HG03135 (cell line): ENCODE measurements around the gene DLGAP1.

ENCODE experiments used
- ATAC-seq: cut with Tn5 transposase; IDR thresholded peaks from one replicate; pipeline ENCODE4 v1.9.1; 2021; ENCODE audit warnings: mild to moderate bottlenecking, moderate library complexity; ENCODE audit not compliant: unreplicated experiment

DLGAP1 gene

DNA sequence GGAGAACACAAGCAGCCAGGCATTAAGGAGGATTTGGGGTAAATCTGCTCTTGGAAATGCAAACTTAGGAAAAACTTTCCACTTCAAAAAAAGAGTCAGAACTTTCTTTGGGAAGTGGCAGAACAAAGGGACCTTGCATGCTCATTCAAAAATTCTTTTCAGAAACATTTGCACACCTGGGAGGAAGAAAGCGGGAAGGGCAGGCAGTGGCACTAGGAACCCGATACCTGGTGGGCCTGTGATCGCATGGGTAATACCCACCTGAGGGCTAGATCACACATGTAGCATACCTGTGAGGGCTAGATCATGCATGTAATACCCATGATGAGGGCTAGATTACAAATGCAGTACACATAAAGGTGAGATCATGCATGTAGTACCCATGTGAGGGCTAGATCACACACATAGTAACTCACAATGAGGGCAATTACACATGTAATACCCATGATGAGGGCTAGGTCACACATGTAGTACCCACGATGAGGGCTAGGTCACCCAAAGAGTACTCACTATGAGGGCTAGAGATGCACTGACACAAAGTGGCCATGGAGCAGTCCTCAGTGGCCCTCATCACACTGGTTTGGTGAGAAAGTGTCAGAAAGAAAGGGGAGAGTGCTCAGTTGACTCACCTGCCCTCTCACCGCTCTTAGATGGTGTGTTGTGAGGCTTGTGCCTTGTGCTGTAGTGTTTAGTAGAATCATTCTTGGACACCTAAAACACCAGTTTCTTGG, 212.5 kb downstream of the DLGAP1 start:
- no peak for ATAC-seq

DNA sequence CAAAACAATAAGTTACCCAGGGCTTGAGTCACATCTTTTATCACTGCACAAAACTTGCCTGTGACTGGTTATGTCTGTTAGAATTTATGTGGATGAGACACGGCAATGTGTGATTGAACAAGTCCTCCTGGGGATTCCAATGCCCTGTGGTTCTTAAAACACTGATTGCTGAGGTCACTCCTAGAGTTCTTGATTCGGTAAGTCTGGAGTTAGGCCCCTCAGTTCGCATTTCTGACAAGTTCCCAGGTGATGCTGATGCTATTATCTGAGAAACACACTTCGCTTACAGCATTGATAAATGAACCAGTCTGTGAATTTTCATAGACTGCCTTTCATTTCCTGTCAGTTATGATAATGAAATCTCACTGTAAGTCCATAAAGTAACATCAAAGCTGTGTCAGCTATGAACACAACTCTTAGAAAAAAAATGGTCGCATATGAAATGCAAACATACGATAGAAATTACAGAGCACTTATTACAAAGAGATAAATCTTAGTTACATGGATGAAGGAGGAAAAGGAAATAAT, 214.0 kb downstream of the DLGAP1 start:
- no peak for ATAC-seq

- no peak for ATAC-seq
These were observed 216.1 kb downstream of the DLGAP1 start for GRCh38 chr18:4238966-4239365.

DNA sequence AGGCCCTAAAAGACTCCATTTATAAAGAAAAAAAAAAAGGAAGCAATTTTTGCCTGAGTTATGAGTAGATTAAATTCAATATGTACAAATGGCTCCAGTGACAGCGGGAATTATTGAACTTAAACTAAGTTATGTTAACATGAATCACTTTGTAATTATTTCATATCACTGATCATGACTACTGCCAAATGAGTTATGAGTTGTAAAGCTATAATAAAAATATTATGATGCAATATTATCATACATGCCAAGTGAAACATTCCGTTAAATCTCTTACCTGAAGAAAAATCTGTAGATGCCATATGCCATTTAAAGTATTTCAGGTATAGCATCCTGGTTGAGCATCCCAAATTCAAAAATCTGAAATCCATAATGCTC, 217.5 kb downstream of the DLGAP1 start:
- ATAC-seq = no peak

DNA sequence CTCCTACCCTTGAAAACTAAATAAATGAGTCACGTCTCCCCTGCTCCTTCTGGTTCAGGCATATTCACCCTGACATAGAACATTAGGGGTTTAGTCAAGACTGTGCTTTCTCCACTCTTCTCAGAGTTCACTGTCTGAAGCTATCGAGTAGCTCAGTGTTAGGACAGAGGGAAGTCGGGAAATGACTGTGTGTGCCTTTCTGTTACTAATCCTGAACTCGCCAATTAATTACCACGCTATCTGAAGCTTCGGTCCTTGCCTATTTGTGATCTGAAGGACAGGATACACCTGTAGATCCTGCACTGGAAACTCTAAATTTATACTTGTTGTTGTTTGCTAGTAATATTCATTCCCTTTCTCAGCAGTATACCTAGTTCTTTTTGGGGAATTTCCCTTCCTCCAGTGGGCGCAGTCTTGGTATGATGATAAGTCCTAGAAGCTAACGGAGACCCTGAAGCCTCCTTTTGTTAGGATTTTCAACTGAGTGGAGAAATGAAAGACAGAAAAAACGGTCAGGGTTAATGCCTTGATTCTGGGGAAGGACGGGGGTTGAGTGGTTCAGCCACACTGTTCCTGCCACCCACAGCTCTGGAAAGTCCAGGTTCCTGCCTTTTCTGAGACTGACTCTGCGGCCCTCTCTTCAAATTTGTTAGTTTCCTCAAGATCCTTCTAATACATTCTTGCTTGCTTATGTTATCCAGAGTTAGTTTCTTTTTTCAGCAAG, 218.0 kb downstream of the DLGAP1 start:
- ATAC-seq = no peak

DNA sequence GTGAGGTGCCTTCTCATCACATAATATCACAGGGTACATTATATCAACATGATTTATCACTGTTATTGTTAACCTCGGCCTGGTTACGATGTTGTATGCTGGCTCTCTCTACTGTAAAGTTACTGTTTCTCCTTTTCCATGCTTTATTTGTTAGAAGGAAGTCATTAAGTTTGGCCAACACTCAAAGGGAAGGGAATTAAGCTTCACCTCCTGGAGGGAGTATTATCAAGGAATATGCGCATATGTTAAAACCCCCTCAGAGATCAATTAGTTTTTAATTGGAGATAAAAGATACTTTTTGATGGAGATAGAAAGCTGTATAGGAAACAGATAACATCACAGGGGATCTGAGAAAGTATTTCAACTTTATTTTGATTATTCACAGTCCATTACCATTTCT, 221.6 kb downstream of the DLGAP1 start:
- ATAC-seq = no peak

GRCh38 chr18:4232656-4233055, 222.5 kb downstream of the DLGAP1 start:
- ATAC-seq = no peak

DNA sequence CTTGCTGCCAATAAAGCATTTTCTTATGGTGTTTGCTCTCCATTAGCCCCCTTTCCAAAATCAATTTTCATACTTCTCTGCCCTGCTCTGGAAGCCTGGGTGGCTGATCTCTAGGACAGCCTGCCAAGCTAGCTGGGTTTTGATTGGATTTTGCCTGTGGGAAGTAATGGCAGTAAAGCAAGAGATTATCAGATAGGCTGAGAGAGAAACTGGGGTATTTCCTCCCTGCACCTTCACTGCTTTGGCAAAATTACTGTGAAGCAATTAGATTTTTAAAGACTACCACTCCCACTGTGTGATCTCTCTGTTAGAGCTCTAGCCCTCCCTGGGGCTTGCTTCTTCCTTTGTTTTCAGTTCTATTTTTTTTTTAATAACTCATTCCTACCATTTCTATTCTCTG, 223.8 kb downstream of the DLGAP1 start:
- ATAC-seq = no peak

- no peak for ATAC-seq
These were observed 224.5 kb downstream of the DLGAP1 start for GRCh38 chr18:4230450-4231168.

GRCh38 chr18:4224031-4224704, 230.9 kb downstream of the DLGAP1 start:
- no peak for ATAC-seq

- ATAC-seq = no peak
These were observed 243.8 kb downstream of the DLGAP1 start for GRCh38 chr18:4211111-4211837.

DNA sequence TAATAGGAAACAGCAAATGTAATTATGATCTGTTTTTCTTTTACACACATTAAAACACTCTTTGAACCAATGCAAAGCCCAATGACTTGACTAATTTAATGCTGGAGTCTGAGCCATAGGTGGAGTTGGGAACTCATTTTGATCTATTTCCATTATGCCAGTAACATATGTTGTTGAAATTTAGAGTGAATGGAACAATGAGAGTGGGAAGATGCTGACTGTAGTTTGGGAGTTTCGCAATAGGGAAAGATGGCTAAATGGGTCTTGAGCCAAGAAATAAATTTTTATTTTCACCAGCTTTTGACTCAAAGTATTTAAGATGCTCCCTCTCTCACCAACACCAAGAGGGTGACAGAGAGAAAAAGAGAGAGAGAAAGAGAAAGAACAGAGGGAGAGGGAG, 246.7 kb downstream of the DLGAP1 start:
- ATAC-seq = no peak

DNA sequence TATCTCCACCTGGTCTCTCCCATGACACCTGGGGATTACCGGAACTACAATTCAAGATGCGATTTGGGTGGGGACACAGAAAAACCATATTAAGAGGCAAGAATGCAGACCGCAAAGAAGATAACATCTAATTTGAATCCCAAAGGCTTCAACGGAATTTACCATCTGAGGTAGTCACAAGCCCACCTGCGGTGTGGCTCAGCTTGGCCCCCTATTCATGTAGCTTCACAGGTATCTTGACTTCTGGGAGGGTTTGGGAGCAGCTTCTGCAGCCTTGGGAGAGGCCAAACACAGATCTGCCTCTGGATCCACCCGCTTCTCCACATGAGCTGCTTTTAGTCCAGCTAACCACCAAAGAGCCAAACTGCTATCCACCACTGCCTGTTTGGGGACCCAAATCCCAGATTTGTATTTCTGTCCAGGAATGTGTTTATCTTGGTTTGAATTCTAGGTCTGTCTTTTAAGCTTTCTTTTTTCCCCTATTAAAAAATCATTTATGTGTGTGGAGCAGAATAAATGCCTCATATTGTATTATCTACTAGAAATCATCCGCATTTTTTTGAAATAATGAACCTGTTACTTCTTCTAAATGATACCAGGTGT, 247.6 kb downstream of the DLGAP1 start:
- no peak for ATAC-seq

- no peak for ATAC-seq
These were observed 250.7 kb downstream of the DLGAP1 start for GRCh38 chr18:4204438-4204720.

DNA sequence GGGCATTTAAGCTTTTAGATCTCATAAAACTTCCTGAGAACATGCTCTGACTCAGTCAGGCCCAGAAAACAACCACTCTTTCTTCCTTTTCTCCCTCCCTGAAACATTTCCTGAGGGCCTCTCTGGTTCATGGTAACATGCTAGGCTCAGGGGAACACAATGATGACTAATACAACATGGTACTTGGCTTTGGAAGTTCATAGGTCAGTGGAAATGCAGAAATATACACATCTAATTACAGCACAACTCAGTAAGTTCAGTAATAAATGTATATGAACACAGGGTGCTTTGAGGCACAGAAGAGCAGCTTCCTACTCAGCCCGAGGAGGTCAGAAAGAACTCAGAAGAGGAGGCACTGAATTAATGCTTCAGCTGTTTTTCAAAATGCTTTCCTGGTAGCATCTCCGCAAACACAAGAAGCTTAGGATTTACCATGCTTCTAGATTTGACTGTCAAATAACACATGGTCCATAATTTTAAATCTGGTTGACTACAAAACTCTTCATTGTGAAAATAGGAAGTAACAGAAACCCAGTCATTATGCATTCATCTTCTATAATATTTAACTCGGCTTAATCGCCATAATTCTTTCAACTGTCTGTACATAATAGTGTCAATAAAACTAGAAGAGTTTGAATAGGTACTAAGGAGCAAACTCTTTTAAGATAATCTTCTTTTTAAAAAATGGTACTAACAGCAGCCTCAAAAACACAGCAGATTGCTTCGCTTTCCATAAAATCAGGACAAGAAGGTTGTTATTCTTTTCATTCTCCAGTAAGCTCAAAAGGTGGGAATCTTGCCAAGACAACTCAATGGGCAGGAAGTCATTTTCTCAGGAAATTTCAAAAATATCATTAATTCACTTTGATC, 251.3 kb downstream of the DLGAP1 start:
- ATAC-seq = no peak

- no peak for ATAC-seq
These were observed 254.7 kb downstream of the DLGAP1 start for GRCh38 chr18:4200399-4200798.

DNA sequence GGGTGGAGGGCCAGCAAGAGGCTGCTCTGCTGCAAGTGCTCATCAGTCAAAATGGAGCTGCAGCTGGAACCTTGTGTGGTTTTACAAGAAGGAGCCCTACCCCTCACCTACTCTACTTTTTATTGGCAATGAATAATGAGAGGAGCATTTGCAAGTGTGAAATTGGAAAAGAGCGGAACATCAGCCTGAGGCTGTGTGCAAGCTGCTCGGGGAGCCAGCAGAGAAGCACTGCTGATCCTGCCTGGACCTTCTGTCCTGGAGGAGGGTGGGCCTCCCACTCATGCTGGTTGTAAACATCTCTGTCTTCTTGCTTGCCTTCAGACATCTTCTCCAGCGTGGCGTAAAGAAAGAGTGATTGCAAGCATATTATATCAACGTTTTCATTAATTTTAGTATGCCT, 256.2 kb downstream of the DLGAP1 start:
- ATAC-seq = no peak

DNA sequence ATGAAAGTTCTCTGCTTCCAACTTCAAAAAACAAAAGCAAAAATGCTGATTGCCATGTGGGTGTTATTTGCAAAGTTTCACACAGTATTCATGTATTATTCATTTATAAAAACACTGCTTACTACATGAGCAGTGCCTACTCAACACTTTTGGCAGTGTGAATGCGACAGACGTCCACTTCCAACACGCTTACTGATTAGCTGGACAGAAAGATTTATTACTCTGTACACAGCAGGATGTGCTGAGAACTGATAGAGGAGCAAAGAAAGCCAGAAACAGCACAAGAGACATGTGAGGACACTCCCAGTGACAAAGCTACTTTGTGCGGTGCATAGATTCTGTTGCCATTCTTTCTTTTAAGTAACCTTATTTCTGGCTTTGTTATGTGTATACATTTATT, 258.8 kb downstream of the DLGAP1 start:
- ATAC-seq = no peak

DNA sequence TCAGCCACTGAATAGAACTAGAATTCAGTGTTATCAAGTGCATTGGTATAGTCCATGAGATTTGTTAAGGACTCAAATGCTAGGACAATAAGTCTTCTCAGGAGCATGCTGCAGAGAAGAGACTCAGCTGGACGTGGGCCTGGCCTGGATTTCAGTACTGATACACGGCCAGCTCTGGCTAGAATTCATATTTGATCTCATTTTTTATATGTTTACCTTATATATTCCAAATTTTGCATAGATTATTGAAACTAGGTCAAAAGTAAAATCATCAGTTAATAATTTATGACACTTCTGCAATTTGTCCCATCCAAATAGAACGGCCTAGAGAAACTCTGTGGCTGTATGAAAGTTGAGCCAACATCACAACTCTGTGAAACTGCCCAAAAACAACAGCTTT, 262.0 kb downstream of the DLGAP1 start:
- no peak for ATAC-seq
